Esophagus squamous epithelium (tissue), 4 donors: ENCODE measurements around the gene SNN.

ENCODE experiments used
- CTCF ChIP-seq, 6 experiments: fragments of 450-650 bp in 4 of 6; fragments of 200-600 bp in 2 of 6; sonication (generic) in 2 of 6; IDR thresholded peaks; one replicate each; pipeline ENCODE4 v1.5.1; 2016 to 2019; ENCODE audit warnings: antibody characterized with exemption in 6 of 6, mild to moderate bottlenecking in 4 of 6, moderate library complexity in 4 of 6
- POLR2A ChIP-seq, 4 donors: fragments of 450-650 bp; IDR thresholded peaks; one replicate each; pipeline ENCODE4 v1.6.1; 2017; ENCODE audit warnings: antibody characterized with exemption in 4 of 4, mild to moderate bottlenecking in 4 of 4, moderate library complexity in 3 of 4

- TF ChIP-seq CTCF (IDR thresholded peaks at IDR 0.05) = no peak
- no peak for TF ChIP-seq POLR2A (IDR thresholded peaks at IDR 0.05)
Observed at GRCh38 chr16:11687601-11688519, 19.6 kb downstream of the SNN start.
